NCI-H128 (cell line): ENCODE results near the gene FAT1.

Experiments used
- DNase-seq: peaks from one replicate; lab custom pipeline; 2025; ENCODE audit not compliant: unreplicated experiment; lab: John Stamatoyannopoulos, UW

The FAT1 gene

DNA sequence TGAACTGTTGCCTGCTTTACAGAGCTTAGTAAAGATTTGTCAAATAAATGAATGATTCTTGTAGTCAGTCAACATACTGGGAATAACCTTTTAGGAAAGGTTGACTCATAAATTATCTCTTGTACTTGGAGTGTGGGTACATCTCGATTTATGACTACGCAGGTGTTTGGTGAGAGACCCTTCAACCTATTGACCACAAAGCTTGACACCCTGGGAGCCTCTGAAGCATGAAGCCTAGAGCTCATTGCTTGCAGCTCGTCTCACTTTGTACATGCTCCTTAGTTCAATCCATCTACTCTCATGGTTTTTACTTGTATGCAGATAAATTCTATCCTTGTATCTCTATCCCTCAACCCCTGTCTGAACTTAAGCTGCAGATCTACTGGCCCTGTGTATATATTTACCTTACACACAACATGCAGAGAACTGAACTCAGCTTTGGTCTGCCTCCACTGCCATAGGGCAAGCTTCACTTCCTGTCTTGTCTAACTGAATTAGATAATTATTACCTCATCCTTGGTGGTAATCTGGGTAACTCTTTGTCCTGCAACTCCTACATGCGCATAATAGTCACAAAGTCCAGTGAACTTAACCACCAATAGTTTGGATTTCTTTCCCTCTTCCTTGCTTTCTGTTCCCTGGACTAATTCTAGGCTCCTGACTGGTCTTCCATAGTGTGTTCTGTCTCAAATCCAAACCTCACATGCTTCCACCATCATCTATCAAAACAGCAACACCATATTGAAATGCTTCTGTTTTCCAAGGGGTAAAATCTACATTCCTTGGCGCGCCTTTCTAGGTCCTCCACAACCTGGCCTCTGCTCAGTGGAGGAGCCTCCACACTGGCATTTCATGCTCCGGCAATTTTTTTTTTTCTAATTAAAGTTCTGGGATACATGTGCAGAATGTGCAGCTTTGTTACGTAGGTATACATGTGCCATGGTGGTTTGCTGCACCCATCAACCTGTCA, 32.2 kb upstream of the FAT1 start:
- DNase-seq, result no peak

DNA sequence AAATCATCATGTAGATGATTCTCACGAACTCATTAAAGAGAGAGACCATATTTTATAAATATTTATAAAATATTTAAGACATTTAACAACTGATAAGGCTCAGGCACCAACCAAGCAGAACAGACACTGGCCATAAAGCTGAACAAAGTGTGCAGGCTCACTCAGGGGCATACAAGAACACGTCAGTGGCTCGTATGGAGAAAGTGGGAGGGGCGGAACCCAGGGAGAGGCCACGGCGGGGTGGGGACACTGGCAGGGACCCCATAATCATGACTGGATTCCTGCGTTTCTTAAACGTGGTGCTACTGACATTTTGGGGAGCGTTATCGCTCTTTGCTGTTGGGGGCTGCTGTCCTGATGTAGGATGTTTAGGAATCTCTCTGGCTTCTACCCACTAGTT, 31.3 kb upstream of the FAT1 start:
- DNase-seq, result no peak

DNA sequence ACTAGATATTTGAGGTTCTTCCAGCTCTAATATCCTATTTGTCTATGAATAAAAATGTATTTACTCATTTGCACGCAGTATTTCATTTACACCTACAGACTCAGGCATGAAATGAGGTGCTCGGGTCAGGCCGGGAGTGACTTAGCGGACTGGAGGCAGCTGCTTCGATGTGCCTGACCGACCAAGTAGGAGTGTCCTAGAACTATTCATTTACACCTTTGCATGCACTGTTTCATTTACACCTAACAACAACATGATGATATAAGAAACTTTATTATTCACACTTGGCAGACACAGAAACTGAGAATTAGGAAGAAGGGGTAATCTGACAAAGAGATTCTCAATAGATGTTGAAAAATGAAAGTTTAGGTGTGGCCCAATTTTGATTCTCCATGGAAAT, 28.7 kb upstream of the FAT1 start:
- DNase-seq, result no peak

DNA sequence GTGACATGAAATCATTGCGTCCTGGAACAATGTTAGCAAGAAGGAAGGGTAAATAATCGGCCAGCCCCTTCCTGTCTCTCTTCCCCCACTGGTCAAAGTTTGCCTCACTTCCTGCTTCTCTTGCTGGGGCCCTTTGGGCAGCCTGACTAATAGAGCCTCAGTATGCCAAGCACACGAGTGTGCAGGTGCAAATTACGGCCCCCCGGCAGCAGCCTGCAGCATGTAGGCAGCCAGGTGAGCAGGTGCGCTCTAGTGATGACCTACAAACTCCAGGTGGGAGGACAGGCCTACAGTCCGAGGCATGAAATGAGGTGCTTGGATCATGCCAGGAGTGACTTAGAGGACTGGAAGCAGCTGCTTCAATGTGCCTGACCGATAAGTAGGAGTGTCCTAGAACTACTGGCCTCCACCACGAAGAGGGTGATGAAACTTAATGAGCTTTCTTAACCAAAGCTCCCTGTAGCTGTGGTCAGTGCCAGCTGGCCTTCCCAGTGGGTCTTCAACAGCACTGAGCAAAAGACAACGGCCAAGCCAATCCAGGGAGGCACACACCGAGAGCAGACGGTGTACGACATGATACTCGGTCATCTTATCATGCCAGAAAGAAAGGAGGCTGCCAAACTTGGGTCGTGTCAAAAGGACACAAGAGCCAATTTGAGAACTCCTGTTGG, 26.1 kb upstream of the FAT1 start:
- DNase-seq, result no peak

DNA sequence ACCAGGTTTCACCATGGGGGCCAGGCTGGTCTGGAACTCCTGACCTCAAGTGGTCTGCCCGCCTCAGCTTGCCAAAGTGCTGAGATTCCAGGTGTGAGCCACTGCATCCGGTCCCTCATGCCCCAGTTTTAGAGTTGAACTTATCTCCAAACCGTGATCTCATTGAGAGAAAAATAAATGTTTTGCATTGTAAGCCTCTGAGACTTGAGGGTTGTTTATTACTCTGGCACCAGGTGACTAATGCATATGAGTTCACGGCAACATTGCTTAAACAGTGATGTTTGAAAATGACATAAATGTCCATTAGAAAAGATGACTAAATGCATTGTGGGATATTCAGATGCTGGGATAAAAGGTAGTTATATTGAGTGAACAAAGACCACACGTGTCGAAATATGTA, 22.9 kb upstream of the FAT1 start:
- no peak for DNase-seq

DNA sequence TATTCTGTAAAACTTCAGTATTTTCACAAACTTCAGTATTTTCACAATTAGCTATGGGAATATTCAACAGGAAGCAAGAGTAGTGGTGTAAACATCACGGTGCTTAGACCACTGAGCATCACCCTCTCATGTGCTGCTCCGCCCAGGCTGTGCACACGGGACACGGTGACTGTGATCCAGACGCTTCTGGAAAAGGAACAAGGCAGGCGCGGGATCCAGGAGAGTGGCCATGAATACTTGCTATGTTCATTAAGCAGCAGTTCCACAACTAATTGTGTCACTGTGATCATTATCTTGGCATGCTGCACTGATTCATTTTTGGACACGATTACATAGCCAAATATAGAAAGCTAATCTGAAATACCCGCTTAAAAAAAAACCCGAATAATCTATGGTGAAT, 19.6 kb upstream of the FAT1 start:
- no peak for DNase-seq

DNA sequence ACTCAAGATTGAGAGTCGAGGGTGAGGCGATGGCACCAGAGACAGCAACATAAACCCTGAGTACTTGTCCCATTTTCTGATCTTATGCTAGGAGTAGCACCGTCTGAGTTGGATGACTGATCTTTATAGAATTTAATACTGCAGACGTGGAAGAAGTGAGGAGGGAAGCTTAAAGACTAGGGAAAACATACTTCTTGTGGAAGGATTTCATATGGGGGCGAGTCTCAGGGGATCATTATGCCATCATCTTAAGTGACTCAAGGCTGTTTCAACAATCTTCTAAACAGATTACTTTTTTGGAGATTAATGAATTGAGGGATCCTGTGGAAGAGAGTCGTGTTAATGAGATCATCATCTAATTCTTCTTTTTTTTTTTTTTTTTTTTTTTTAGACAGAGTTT, 17.2 kb upstream of the FAT1 start:
- no peak for DNase-seq

DNA sequence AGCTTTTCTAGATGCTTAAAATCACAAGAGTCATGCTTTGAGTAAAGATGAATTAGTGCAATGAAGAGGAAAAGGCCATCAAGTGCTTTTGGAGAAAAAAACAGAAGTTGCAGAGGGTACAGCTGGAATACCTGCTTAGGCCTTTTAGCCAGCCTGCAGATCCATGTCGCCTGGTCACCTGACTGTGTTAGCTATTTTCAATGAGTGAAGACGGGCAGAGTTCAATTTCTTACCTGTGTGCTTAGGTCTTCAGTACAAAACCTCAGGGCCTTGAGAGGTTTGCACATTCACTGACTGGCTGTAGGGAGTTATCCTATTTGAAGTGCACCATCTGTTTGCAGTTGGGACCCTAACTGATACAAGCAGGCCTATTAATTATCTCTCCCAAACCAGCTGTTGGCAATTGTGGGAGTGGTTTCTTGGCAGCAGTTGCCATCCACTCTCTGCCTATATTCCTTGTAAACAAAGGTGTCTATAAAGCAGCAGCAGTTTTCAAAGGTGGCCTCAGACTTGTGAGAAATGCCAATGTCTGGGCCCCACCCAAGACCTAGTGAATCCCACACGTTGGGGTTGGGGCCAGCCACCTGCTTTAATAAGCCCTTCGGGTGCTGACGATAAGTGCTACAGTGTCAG, 16.3 kb upstream of the FAT1 start:
- DNase-seq, result no peak

DNA sequence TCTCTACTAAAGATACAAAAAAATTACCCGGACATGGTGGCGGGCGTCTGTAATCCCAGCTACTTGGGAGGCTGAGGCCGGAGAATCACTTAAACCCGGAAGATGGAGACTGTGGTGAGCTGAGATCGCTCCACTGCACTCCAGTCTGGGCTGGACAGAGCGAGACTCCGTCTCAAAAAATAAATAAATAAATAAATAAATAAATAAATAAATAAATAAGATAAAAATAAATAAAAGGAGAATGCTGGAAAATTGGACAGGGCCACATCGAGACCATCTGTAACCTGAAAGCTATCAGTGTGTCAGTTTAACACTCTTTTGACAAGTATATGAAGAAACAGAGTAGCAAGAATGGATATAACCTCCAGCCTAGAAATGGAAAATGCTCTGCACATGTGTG, 15.7 kb upstream of the FAT1 start:
- DNase-seq, result no peak

DNA sequence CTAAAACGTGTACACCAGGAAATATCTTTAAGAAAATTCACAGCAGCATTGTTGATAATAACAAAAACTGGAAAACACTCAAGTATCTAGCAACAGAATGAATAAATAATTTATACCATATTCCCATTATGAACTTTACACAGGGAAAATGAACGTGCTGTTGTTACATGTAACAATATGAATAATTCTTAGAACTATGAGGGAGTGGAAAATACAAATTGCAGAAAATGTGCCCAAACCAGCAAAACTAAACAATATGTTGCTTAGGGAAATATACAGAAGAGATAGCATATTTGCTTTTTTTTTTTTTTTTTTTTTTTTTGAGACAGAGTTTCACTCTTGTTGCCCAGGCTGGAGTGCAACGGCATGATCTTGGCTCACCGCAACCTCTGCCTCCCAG, 14.8 kb upstream of the FAT1 start:
- no peak for DNase-seq

DNA sequence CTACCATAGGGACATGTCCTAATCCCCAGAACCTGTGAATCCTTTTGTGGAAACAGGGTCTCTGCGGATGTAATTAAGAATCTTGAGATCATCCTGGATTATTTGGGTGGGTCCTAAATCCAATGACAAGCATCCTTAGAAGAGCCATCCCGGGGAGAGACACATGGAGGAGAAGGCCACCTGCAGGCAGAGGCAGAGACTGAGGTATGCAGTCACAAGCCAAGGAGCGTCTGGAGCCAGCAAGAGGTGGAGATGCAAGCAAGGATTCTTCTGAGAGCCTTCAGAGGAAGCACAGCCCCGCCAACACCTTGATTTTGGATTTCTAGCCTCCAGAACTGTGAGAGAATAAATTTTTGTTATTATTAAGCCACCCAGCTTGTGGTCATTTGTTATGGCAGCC, 13.8 kb upstream of the FAT1 start:
- no peak for DNase-seq

DNA sequence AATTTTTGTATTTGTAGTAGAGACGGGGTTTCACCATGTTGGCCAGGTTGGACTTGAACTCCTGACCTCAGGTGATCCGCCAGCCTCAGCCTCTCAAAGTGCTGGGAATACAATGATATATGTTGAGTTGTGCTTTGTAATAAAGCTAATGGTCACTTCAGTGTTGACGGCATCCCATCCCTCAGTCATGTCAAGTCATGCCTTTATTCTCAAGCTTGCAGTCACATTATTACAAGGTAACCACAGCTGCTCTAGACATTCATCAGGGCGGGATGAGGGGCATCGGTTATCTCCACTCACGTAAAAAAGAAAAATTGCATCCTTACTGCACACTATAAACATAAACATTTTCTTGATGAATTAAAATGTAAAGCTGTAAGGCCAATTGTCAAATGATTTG, 12.8 kb upstream of the FAT1 start:
- DNase-seq, result no peak

DNA sequence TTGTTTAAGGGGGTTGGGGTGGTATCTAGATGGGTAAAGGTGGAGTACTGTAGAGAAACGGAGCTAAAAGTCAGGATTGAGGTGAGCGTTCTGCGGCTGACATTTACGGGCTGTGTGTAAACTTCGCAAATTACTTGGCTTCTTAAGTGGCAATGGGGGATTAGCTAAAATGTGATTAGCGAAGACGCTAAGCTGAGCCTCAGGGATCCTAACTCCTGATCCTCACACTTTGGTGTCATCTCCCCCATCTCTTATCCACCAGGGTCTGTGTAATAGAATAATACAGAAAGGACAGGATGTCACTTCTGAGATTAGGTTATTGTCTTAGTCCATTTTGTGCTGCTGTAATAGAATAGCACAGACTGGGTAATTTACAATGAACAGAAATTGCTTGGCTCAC, 10.6 kb upstream of the FAT1 start:
- no peak for DNase-seq

DNA sequence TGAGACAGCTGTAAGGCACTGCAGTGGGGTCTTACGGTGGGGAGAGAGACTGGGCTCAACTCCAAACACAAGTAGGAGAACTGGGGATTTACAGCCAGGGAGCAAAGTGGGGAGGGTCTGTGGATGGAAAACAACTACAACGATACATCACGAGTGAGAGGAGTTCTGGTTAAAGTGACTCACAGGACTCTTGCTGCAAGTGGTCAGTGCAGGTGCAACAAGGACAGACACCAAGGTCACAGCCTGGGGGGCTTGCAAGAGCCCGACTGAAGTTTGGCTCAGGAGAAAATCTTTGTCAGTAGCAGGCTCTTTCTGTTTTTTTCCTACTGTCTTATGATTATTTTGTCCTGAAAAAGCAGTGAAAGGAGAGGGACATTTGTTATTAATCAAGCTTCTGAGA, 10.1 kb upstream of the FAT1 start:
- no peak for DNase-seq

DNA sequence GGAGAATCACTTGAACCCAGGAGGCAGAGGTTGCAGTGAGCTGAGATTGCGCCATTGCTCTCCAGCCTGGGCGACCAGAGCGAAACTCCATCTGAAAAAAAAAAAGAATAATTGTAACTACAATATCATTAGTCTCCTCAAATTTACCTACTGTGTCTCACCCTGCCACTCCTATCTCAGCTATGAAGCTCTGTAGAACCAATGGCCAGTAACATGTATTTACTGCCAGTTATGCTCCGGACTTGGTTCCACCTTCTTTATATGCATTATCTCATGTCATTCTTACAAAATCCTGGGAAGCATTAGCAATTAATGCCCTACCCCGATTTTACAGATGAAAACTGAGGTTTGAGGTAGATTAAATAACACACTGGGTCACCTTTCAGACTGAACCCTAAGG, 7.0 kb upstream of the FAT1 start:
- no peak for DNase-seq

DNA sequence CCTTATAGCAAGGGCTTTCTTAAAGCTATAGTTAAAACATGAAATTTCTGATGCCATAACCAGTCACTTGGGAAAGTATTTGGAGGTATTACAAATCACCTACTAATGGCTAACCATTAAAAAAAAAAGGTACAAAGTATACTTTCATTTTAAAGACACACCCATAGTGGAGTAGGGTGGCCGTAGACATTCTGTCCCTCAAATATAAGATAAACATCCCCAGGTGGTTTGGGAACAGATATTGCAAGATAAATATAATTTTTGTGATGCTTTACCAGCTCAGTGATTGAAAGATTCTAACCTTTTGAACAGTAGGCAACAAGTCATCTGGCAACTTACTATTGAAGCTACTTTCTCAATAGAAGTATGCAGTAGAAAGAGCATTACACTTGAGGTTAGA, 6.2 kb upstream of the FAT1 start:
- no peak for DNase-seq

DNA sequence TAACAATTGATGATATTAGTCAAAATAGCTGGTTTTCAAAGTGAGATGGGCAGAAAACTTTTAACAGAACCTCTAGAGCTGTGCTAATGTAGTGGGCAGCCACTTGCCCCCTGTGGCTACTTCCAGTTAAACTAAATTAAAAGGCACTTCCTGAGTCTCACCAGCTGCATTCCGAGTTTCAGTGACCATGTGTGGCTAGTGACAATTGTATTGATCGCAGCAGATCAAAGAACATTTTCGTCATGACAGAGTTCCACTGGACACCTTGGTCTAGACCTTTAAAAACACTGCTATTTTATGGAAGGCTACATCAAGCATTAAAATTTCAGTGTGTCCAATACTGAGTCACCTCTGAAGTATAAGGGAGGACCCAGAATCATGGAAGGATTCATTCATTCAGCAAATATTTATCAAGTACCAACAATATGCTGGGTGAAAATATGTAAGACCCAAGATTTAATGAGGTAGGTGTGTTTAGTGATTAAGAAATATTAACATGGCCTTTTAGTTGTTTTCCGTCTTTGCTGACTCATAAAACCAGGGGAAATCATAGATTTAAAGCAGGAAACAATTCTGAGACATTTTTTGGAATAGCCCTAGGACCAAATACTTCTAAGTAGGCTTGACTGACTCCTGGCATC, 5.1 kb upstream of the FAT1 start:
- no peak for DNase-seq

DNA sequence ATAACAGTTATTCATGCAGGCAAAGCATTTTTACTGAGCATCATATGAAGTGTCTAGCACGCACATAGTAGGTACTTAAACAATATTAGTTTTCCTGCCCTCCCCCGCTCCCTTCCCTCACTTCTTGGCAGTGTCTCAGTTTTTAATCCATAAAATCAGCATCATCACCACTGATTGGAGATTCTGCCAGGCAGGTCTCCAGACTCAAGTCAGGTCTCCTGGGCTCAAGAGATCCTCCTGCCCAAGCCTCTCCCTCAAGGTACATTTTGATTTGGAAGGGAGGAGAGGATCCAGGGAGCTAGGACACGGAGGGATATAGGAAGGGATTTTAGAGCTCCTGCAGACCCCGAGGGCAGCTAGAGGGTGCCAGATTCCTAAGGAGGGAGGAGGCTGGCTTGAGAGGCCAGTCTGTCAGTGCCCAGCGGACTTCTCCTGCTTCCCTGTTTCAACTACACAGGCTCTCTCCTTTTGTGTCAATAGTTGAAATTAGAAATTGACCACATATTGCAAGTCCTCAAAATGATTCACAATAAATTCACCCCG, 4.4 kb upstream of the FAT1 start:
- no peak for DNase-seq

DNA sequence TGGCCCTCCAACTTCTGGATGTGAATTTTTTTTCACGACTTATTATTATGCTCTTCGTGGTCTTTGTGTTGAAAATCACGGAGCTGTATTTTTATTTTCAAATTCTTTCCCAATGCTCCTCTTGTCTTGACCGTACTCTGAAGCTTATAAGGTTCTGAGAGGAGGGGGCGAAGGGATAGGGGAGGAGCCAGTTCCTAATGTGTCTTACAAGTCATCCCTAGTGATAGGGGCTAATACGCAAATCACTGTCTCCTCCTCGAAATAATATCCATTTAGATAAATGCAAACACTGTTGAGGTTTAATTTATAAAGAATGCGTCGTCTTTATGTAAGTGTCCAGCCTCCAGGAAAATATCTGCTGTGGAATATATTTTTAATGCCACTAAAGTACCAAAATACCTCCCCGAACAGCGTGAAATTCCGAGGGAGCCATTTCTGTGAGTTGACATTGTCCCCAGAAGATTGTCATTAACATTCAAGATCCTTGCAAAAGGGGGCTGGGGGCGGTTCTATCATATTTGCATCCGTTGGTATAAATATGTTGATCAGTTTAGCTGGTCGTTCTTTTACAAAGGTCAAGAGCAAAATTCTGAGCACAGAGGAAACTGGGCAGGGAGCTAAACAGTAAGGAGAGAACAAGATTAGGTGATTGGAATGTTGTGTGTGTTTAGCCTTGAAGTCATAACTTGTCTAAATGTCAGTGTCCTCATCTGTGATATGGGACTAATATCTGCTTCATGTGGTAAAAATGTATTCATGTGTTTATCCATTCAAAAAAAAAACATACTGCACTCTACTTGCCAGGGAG, 3.7 kb upstream of the FAT1 start:
- no peak for DNase-seq

DNA sequence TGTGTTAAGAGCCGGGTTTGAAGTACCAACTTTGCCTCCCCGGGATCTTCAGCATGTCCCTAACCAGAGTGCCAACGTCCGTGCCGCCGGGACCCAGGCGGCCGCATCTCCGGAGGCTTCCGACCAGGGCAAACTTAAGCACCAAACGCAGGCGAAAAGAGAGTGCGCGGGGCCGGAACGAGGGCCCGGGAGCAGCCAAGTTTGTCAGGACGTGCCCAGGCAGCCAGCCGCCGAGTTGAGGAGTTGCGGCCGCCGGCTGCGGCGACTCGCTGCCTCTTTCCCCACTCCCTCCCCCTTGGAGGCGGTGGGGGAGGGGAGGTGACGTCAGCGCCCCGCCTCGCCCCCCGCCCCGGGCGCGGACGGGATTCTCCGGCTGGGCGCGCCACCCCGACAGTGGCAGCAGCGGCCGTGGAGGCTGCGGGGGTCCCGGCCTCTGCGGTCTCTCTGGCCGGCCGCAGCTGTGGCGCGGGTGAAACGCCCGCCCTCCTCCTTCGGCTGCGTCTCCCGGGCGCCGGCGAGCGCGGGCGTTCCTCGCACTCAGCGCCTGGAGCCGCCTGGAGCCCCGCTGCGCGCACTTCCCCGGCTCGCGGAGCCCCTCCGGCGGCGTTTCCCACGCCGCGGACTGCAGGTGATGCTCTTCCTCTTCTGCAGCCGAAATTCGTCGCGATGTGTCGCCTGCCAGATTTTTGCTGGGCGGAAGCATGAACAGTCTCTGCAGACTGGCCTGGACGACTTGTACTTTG, 2.9 kb upstream of the FAT1 start:
- no peak for DNase-seq
